Activated CD8-positive, alpha-beta memory T cell treated with anti-CD3 and anti-CD28 coated beads, Interleukin-2, amount 50 U/mL, for 4 hours (primary cell): Measurements from ENCODE around the gene HHIP.

Experiments
- DNase-seq: peaks from one replicate; pipeline ENCODE4 v3.0.0-alpha.2; 2020

HHIP gene

DNA sequence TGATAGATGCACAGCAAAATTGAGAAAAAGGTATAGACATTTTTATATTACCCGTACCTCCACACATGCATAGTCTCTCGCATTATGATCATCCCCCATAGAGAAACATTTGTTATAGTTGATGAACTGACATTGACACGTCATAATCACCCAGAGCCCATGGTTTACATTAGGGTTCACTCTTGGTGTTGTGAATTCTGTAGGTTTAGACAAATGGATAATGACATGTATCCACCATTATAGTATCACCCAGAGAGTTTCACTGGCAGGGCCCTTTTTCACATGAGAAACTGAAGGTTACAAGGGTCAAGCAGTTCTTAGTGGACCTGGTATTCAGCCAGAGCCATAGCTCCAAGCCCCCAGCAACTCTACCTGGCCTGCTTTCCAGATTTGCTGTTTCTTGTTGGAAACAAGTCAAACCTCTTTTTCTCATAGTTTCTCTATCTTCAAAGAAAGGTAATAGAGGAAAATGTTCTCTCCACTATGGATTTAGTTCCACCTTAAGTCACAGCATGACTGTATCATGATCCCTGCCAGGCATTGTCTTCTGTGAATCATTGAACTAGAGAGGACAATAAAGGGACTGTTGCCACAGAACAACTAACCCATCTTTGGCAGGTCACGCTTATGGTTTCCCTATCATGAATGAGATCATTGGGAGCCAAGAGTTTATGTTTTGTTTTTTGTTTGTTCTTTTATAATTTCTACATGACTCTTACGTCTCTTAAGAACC is 64.0 kb downstream of the HHIP start:
- no peak for DNase-seq

DNA sequence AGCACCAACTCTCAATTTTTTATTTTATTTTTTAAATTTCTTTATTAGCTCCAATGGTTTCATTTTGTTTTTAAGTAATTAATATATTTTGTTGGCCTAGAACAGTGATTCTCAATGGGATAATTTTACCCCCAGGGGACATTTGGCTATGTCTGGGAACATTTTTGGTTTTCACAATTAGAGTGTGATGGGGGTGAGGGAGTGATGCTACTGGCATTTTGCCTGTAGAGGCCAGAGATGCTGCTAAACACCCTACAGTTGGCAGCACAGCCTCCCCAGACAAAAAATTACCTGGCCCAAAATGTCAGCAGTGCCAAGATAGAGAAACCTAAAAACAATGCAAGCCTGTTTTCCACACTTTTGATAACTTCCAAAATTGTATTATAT is 64.6 kb downstream of the HHIP start:
- DNase-seq, result no peak

DNA sequence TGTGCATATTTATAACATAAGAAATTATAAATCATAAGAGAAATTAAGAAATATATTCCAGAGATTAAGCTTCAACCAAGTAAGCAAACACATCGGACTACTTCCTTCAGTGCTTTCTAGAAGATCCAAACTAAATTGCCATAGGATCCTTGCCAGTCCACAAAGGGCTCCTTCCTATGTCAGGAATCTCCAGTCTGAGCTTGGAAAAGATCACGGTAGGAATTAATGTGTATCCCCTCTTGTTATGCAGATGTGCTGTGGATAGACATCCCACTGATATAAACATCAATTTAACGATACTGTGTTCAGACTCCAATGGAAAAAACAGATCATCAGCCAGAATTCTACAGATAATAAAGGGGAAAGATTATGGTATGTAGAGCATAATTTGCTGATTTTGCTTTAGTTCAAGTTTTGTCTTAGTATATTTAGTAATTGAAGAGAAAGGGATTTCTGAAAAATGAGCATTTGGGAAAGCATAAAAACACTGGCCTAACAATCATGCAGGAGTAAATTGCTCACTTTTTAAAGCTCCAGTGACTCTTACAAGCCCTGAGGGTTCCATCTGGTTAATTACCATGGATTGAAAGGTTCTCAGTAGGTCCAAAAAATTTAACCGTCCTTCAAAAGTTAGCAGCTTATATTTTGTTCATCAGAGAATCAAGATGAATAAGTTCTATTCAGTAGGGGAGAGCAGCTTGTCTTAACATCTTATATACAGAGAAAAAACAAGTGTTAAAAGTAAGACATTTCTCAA is 65.9 kb downstream of the HHIP start:
- DNase-seq, result no peak

DNA sequence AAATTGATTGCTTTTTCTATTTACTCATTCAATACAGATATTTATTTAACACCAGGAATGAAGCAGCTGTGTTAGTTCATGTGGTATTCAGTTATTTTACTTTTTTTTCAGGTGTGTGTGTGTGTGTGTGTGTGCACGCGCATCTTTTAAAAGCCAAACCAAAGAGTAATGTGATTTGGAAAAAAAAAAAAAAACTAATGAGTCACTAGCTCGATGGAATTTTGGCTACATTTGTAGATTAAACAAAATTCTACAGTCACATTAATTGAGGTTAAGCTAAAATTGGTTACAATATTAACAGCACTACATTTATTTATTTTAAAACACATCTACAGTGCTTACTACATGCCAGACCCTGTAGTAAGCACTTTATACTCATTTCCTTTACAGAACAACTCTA is 66.8 kb downstream of the HHIP start:
- DNase-seq, result no peak

DNA sequence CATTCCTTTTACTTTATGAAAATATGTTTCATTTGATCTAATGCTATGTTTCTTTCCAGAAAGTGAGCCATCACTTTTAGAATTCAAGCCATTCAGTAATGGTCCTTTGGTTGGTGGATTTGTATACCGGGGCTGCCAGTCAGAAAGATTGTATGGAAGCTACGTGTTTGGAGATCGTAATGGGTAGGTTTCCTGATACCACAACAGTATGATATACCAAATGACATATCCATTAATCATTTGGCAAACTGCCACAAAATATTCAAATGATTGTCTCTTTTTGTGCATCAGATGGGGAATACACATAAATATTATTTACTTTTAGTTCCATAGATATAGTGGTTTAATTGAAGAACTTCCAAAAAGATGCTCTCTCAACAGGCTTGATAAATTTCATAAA is 68.2 kb downstream of the HHIP start:
- no peak for DNase-seq

DNA sequence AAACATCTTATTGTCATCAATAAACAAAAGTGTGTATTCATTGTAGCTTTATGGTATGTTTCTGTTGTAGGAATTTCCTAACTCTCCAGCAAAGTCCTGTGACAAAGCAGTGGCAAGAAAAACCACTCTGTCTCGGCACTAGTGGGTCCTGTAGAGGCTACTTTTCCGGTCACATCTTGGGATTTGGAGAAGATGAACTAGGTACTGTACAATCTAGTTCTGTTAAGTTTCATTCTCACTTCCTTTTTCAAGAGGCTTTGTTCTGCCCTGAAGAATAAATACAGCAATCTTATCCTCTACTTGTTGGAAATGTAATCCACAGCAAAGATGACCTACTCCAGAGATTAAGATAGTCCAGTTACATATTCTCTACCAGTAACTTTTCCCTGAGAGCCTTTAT is 69.3 kb downstream of the HHIP start:
- DNase-seq, result no peak

DNA sequence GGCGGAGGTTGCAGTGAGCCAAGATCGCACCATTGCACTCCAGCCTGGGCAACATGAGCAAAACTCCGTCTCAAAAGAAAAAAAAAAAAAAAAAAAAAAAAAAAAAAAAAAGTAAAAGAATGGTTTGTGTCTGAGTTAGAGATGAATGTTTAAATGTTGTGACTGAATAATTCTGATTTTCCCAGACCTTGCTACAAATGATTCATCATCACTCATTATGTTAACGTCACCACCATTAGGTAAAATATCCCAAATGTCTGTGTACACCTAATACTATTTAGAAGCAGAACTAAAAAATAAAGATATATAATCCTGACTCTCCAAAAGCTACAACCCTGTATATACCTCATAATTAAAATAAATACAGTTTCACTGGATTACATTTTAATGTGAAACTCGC is 70.8 kb downstream of the HHIP start:
- no peak for DNase-seq

DNA sequence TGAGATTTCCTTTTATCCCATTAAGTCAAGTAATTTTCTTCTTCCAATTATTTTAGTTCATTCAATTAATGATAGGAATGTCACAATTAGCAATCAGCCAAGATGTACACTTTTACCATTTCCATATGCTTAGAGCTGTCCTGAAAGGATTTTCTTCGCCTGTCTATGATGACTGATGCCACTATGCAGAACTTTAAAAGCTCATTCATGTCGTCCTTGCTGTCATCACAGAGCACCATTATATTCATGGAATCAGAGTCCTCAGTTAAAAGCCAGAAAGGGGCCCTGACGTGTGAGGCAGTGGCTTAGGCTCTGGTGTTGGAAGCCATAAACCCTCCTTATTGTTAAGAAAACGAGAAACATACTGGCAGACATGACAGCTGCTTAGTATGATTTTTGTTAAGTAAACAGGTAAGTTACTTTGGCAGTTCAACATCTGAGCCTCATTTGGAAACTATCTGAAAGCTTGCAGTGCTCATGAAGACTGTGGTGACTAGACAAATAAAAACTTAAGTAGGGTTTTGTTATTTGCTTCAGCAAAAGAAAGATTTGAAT is 73.1 kb downstream of the HHIP start:
- DNase-seq, result no peak

DNA sequence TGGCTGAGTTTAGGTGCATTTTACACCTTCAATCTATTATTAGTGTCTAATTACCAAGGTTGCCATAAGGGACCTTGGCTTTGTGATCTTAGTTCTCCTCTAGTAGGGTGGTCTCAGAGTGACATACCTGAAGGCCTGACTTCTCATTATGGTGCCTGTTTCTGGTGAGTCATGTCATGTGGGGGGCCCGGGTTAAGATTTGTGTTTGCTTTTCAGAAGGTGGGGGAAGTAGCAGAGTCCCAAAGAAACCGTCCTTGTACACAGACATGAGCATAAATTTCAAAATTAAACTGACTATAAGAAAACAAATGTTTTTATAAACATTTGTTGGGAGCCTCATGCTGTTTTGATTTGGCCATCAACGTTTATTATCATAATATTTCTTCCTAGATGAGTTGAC is 74.5 kb downstream of the HHIP start:
- no peak for DNase-seq

DNA sequence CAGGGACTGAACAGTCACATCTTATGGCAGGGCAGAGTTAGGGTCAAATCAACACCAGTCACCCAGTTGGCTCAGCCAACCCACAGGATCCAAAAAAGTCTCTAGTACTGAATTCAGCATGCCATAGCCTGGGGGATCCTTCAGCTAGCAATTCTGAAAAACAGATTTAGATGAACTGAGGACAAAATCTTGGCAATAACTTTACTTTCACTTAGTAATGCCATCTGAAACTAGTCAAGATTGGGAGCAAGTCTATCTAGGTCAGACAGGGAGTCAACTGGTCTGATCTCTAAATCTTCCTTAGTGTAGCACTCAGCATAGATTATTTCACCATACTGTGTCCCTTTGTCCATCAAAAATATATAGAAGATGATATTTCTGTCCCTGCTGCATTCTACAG is 76.0 kb downstream of the HHIP start:
- no peak for DNase-seq

DNA sequence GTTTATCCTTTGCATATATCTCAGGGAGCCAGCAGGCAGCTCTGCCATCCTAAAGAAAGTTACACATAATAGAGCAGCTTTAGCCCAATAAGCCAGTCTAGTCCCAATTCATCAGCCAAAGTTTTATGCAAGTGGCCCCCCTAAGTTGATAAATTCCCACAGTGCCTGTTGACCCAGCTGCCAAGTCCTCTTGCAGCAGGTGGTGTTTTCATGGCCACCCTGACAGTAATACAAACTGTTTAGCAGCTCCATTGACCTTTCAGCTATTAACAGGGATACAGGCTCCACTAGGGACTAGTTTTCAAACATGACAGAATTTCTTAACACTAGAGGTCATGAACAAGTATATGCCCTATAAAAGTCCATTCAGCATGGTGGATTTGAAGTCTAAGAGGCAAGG is 77.5 kb downstream of the HHIP start:
- DNase-seq, result no peak

DNA sequence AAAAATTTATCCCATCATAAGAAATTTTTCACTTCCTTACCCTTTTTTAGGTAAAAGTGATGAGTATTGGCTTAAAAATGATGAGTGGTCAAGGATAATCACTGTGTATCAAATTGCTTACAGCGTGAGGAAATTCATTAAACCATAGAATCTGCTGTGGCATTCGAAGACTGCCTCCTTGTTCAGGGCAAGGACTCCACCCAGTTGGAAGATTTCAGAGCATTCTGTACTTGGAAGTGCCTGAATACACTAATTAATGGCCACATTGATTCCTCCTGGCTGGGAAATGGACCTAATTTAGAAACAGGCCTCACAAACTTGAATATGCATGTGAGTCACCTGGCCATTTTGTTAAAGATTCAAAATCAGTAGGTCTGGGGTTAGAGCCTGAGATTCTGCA is 83.2 kb downstream of the HHIP start:
- no peak for DNase-seq

DNA sequence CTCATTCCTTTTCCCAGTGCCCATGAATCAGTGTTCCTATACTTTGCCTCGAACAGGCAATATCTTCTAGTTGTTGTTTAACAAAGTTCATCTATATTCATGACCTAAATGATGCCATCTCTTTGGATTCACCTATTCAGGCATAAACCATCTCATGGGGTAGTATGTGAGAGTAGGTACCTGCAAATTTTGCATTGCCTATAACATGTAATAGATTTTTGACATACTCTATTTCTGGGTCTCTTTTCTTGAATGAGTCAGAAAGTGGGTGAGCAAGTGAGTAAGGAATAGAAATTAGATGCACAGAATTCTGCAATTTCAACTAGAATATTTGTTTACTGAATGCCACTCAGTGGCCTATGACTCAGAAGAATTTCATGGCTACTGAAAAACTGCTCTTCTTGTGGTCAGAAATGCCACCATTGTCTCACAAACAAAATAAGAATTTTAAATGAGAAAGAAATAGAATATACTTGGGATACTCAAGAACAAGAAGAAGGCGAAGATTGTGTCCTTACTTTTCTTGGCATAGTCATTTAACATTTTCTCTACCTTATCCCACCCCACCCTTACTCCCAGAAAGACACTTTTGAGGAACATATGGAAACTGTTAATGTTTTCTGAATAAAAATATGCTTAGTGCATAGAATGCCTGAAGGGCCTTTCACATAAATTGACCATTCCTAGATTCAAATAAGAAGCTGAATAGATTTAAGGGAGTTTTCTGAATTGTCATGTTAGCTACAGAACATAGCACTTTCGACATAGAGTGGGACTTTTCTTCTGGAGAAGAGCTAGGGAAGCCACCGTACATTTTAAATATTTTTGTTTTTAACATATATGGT is 86.8 kb downstream of the HHIP start:
- no peak for DNase-seq

DNA sequence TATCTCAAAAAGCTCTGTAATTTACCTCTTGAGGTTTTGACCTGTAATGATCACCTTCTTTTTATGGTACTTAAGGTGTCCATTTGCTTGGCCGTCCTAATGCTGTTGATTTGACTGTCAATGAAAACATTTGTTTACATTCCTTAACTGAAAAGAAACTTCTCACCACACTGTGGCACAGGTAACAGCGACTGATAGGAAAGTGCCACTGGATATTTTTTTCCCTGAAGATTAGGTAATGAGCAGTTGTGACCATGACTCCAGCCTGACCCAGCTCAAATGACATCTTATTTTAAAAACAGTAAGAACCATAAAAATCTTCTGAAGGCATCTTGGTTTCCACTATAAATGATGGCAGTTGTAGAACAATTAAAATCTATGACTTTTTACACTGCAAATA is 87.6 kb downstream of the HHIP start:
- no peak for DNase-seq

DNA sequence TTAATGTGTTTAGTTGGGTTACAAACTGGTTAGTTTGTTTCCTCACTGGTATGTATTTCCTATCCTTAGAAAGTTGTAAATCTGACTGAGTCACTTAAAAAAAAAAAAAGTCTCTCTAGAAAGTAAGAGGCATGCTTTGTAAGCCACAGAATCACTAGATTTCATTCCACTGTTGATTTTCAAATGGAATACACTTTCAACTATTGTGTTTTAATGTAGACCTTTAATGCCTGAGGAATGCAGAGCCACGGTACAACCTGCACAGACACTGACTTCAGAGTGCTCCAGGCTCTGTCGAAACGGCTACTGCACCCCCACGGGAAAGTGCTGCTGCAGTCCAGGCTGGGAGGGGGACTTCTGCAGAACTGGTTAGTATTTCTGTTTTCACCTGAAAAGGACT is 88.6 kb downstream of the HHIP start:
- DNase-seq, result no peak

DNA sequence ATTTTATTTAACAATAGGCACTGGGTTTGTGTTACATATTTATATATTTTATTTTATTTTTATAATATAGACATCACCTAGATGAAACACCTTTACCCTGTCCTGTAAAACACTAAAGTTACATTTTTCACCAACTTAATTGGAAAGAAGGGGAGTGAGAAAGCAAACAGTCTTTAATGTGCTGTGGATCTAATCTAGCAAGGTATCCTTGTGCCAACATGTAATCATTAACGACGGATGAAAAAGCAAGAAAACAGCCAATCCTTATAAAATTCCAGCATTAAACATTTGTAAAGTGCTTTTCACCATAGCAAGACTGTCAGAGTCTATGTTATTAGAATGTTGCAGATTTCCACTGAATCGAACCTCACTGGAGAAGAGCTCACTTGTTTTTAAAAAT is 92.7 kb downstream of the HHIP start:
- DNase-seq, result no peak

DNA sequence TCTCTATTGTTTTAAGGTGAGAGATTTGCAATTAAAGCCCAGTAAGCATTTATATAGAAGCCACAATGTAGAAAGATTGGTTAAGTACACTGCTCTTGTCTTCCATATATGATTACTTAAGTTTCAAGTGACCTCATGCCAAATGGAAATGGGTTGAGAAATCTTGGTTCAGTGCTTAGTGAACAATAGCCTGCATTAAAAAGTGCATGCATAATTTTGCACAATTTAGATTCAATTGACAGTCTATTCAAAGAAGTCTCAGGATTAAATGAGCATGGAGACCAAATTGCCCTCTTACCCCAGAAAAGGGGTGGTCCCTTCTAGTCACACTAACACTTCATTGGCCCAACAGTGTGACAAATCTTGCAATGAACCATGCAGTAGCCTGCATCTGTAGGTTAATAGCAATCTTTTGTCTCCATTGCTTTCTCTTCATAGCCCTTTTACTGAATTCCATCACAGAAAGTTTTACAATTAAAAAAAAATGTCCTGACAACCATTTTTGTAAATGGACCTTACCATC is 93.6 kb downstream of the HHIP start:
- DNase-seq, result no peak

DNA sequence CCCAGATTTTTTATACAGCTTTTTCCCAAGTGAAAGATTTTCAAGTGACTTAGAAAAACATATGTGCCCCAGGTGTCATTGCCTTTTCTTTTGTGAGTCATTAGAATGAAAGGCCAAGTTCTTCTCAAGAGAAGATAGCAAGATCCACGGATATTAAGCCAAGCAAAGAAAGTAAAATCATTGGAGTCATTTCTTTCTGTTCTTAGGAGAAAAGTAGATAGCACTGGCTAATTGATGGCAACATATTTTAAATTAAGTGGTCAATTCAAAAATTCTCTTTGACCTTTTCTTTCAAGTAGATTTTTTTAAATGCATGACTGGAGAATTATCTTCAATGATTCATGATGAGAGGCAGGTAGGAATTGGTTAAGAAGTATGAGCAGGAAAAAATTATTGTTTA is 94.4 kb downstream of the HHIP start:
- no peak for DNase-seq

DNA sequence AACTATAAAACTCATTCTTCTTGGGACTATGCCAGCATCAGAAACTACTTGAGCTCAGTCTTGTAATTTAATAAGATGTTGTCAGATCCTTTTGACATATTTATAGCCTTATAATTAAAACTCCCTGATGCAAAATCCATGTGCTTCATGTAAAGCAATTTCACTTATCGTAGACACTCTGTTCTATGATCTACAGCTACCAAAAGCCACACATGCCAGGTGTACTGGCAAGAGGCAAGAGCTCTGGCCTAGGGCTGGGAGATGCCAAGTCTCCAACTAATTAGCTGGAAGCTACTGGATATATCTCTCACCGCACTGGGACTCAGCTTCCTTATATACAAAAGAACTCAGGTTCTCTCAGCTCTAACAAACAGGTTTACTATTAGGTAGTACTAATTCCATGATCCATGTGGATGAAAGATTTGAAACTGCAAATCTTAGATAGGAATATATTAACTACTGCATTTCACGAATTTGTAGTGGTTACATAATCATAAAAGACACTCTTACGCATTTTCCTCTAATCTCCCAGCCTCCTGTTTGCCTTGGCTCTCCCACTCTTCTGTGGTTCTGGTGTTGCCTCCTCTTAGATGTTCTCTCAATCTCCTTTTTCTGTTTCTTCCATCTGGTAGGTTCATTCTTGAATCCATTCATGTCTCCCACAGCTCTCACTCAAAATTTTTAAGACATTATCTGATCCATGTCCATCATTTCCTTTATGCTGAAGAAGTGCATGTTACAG is 103.0 kb downstream of the HHIP start:
- DNase-seq, result no peak

DNA sequence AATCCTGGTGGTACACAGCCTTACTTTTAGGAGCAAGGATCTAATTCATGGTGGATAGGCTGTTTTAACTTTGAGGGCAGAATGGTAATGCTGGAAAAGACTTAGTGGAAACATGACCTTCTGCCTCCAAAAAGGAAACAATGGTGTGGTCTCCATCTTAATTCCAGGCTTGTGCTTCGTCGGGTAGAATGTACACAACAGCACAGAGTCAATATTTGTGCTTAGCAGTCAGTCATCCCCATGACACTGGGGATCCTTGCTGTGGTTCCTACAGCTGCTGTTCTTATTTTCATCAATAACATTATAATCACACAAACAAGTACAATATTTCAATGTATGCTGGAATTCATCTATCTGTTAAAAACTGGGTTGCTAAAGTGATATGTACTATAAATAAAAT is 104.4 kb downstream of the HHIP start:
- no peak for DNase-seq

DNA sequence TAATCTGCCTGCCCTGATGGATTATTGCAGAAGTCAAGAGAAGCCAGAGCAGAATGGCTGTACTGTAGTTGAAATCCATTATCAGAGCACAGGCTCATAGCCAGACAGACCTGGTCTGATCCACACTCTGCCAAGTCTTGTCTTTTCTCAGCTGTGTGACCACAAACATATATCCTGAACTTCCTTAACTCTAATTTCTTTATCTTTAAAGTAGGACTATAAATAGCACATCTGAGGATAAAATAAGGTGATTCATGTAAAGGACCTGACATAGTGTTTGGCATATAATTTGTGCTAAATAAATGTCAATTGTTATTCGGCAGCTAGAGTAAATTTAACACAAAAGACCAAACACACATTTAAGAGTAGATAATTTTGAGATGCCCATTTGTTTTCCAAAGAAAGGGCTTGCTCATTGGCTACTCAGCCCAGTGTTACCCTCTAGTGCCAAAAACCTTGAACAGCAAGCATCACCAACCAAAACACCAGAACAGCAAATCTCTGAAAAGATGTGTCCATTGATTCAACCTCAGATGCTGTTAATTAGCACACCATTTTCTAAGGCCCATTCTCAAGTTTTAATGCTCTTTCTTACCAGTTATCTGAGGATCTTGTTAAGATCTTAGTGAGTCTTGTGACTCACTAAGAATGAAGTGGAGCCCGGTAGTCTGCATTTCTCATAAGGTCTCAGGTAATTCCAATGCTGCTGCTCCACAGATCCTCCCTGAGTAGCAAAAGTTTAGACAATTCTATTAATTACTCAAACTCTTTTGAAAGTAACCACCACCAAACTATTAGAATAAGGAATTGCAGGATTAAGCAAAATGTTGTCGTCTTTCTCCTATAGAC is 108.8 kb downstream of the HHIP start:
- no peak for DNase-seq

DNA sequence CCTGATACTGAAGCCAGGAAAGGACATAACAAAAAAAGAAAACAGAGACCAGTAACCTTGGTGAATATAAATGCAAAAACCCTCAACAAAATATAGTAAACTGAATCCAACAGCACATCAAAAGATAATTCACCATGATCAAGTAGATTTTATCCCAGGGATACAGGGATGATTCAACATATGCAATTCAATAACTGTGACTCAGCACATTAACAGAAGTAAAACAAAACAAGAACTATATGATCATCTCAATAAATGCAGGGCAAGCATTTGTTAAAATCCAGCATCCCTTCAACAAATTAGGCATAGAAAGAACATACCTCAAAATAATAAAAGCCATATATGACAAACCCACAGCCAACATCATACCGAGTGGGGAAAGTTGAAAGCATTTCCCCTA is 112.0 kb downstream of the HHIP start:
- no peak for DNase-seq
